ENCODE measurements around the gene APBB2.
A peak's percentile ranks its signal among the peaks of the same experiment; 100 is the strongest.

Gene APBB2

DNA sequence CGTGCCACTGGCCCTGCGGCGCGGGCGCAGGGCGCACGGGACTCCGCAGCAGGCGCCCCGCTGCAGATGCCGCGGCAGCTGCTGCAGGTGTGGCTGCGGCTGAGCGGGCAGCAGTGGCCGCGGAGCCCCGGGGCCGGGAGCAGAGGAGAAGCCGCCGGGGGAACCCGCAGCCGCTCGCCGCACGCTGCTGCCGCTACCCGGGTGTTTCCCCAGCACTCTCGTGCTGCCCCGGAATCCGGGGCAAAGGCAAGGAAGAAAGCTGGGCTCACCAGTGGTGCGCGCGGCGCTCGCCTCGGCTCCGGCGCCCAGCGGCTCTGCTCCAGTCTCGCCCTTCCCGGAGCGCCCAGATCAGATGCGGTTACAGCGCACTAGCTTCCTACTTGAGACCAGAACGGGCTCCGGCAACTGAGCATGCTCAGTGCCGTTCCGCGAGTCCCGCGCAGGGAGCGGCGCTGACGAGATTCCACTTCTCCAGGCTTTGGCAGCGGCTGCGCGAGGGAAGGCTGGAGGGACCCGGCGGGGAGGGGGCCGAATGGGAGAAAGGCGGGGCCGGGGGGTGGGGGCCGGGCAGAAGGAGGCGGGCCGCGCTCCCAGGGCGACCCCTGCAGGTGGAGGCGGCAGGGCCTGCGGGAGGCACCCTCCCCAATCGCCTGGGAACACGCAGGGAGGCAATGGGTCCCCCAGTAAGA is at the start of gene APBB2:
APBB2 (minus strand) TSS at position 407 of the 689 bp plus-strand sequence. CDS start 181,288 bp downstream, outside the sequence.
- H3K27ac ChIP-seq, result peak within 1 kb of the TSS; percentile 90
- DNase-seq (ENCODE audit: low read depth, low spot score), result peak; percentile 85

DNA sequence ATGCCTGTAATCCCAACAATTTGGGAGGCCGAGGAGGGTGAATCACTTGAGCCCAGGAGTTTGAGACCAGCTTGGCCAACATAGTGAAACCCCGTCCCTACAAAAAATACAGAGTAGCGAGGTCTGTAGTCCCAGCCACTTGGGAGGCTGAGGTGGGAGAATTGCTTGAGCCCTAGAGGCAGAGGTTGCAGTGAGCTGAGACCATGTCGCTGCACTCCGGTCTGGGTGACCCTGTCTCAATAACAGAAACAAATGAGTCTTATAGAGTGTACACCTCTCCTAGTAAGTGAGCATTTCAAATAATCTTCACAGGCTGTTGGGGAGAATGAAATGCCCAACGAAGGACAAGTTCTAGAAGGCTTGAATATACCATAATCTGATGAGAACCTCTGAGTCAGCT is 47.9 kb upstream of the APBB2 start:
- DNase-seq (ENCODE audit: low read depth, low spot score), result no peak
- no peak overlapping the region for H3K27ac ChIP-seq

DNA sequence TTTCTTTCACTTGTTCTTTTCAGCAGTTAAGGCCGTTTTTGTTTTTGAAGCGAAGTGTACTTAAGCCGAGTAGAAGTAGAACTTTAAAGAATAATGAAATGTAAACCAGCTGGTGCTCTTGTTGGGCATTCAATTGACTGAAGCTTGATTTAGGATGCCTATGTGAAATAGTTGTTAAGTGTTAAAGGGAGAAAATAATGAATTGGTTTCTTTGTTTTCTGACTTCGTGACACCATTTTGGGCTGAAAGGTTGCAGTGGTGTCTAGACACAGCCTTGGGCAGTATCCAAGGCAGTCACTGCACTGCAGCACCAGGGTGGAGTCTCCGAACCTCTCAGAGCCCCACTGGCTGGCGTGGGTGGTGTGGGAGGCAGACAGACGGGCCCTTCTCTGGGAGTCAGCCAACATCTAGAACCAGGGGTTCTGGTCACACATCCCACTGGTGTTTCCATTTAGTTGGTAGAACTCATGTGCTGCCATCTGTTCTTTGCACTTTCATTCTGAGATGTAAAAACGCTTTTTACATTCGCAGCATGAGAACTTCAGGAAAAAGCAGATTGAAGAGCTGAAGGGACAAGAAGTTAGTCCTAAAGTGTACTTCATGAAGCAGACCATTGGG is 45.9 kb upstream of the APBB2 start:
- no peak for DNase-seq (ENCODE audit: low read depth, low spot score)
- H3K27ac ChIP-seq, result no peak overlapping the region

DNA sequence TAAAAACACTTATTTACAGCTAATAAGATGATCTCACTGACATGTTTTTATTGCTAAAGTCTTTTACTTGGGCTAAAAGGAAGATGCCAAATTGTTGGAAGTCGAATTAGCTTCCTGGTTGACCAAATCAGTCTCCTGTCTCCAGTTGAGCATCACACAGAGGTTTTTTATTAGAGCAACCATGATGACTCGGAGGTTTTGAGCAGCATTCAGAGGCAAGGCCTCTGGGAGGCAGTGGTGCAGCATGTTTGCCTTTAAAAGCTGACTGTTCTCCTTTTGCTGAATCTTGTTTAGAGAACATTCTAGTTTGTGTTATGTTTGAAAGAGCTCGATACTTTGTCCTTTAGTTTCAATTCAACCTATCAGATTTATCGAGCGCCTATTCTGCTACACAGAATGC is 44.4 kb upstream of the APBB2 start:
- no peak overlapping the region for H3K27ac ChIP-seq
- DNase-seq (ENCODE audit: low read depth, low spot score), result peak; percentile 31

DNA sequence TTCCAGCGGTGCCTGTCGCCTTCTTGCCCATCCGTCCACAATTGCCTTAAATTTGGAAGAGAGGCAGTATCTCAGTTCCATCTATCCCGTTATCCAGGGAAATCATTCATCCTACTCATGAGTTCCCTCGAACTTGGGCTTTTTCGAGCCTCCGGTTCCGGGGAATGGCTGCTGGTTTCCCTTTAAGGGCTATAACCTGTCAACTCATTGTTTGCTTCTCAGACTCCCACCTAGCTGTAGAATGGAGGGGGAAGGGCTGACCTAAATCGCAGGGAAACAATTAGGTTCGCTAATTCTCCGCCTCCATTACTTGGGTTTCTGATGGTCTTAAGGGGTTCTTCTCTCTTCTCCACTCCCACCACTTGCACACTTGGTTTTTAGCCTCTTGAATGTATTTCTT is 43.6 kb upstream of the APBB2 start:
- no peak overlapping the region for H3K27ac ChIP-seq
- DNase-seq (ENCODE audit: low read depth, low spot score), result no peak

DNA sequence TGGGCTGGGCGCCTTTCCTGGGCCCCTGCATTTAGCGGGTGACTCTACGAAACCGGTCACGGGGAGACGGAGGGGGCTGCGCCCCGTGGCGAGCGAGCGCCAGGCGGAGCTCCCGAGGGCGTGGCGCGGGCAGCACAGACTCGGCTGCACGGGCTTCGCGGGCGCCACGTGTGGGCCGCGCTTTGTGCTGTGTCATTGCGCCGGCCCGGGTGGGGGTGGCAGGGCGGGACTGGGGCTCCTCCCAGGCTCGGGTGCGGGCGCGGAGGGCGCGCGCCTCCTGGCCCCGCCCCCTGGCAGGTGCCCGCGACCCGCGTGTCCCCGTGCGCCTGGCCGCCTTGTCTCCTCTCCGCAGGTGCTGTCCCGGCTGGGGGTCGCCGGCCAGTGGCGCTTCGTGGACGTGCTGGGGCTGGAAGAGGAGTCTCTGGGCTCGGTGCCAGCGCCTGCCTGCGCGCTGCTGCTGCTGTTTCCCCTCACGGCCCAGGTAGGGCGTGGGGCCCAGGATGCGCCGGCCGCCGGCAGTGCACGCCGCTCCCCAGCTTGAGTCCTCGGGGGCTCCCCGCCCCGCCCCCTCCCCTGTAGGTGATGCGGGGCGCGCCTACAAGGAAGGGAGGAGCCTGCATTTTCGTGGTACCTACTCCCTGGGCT is 43.0 kb upstream of the APBB2 start:
- no peak overlapping the region for H3K27ac ChIP-seq
- no peak for DNase-seq (ENCODE audit: low read depth, low spot score)

DNA sequence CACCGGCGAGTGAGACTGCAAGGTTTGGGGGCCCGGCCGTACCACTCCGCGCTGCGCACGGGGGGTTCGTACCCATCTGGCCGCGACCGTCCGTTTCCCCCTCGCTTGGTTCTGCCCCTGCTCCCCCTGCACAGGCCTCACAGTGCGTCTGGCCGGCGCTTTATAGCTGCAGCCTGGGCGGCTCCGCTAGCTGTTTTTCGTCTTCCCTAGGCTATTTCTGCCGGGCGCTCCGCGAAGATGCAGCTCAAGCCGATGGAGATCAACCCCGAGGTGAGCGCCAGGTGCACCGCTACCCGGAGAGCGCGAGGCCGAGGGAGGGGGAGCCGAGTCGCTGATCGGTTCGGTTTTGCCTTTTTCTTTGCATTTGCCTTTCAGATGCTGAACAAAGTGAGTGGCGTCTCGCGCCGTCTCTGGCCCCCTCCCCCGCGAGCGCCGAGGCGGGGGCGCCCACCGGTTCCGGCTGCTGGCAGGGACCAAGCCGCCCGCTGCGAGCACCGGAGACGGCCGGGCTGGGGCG is 42.5 kb upstream of the APBB2 start, which contains the start of gene UCHL1:
UCHL1 (plus strand) TSS at position 189 of the 517 bp plus-strand sequence; CDS start at position 238, 49 bp downstream.
- DNase-seq (ENCODE audit: low read depth, low spot score), result no peak
- no peak within 1 kb of the TSS for H3K27ac ChIP-seq

DNA sequence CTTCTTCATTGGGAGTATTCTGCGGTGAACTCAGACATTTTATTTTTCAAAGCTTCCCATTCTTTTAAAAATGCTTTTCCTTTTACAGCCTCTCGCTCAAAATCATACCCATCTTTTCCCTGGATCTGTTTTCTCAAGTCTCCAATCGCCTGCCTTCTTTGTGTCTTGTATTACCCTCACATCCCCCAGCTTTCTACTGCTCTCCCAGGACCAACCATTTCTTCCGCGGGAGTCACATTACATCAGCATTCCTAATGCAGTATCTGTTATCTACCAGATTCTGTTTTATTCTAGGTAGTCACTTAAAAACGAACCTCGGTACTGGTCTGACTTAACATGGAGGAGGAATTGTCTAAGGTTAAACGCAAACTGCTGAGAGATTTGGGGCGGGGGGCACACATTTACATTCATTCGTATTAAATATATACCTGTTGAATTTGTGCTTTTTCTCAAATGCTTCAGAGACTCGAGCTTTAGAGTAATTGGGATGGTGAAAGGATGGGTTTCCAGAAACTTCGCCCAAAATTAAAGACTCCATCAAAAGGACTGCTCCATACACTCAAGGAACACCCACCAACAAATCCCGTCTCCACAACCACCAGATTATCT is 41.9 kb upstream of the APBB2 start:
- DNase-seq (ENCODE audit: low read depth, low spot score), result no peak
- no peak overlapping the region for H3K27ac ChIP-seq

DNA sequence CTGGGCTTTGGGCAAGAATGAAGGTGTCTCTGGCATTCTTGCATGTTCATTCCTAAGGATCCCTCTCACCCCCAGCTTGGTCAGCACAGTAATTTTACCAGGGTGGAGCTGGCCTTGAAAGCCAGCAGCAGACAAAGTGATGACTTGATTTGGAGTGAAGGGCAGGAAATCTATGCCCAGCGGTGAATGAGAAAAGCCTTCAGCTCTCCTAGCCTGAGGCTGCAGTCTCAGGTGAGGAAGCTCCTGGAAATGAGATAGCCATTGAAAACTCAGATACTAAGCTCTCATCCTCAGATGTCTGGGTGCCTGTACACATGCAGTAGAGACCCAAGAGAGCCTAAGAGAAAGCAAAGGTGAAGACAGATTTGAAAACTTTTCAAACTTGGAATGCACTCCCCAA is 31.6 kb upstream of the APBB2 start:
- no peak for DNase-seq (ENCODE audit: low read depth, low spot score)
- no peak overlapping the region for H3K27ac ChIP-seq

DNA sequence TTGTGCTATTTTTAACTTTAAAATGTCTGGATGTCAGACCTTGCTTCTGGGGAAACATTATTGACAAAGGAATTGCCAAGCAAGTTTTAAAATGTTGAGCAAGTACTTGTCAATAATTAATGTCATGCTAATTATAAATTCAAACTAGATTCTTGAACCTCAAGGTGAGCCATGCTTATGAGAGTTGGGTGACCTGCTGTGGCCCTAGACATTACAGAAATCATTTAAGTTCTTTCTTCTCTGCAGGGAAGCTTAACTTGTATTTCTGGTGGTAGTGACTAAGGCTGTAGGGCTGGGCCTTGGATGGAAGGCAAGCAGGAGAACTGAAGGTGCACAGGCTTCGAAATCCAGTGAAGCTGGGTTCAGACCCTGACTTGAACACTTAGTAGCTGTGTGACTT is 27.6 kb upstream of the APBB2 start:
- no peak overlapping the region for H3K27ac ChIP-seq
- DNase-seq (ENCODE audit: low read depth, low spot score), result no peak

DNA sequence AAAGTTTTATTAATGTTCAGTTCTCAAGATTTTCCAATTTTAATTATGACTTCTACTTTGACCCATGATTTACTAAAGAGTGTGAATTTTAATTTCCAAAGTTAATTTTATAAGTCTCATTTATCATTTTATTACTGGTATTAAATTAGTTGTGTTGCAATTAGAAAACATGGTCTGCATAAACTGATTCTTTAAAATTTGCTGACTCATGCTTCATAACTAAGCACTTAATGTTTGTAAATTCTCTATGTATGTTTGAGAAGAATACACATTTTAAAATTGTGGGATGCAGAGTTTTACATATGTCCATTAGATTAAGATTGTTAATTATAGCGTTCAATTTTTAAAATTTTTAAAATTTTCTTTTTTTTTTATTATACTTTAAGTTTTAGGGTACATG is 22.2 kb upstream of the APBB2 start:
- no peak for DNase-seq (ENCODE audit: low read depth, low spot score)
- no peak overlapping the region for H3K27ac ChIP-seq

DNA sequence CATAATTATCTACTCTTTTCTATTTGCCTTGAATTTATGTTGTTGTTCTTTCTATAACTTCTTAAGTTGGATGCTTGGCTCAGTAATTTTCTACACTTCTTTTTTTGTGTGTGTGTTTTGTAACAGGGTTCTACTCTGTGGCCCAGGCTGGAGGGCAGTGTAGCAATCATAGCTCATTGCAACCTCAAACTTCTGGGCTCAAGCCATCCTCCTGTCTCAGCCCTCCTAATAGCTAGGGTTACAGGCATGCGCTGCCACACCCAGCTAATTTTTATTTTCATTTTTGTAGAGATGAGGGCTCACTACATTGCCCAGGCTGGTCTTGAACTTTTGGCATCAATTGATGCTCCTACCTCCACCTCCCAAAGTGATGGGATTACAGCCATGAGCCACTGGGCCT is 21.7 kb upstream of the APBB2 start:
- DNase-seq (ENCODE audit: low read depth, low spot score), result no peak

DNA sequence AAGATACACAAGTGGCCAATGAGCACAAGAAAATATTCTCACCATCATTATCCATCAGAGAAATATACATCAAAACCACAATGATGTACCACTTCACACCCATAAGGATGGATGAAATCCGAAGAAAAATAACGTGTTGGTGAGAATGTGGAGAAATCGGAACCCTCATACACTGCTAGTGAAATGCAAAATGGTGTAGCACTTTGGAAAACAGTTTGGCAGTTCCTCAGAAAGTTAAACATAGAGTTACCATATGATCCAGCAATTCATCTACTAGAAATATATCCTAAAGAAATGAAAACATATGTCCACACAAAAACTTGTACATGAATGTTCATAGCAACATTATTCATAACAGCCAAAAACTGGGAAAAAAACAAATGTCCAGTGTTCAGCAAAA is 18.5 kb upstream of the APBB2 start:
- no peak overlapping the region for H3K27ac ChIP-seq
- no peak for DNase-seq (ENCODE audit: low read depth, low spot score)

More for the DNA sequence above, 21.7 kb upstream of the APBB2 start:
- no peak overlapping the region for H3K27ac ChIP-seq

DNA sequence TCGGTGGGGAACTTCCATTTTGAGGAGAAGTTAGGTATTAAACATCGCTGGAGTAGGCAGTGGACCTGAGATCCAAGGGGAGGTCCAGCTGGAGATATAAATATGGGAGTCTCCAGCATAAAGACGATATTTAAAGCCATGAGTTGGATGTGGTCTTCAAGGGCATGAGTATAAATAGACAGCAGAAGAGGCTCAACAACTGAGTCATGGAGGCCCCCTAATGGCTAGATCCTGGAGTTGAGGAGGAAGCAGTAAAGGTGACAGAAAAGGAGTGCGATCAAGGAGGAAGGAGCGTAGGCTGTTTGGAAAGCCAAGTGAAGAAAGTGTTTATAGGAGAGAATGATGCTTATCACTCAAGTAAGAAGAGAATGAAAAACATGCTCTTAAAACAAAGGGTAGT is 18.1 kb upstream of the APBB2 start:
- no peak for DNase-seq (ENCODE audit: low read depth, low spot score)
- H3K27ac ChIP-seq, result no peak overlapping the region

DNA sequence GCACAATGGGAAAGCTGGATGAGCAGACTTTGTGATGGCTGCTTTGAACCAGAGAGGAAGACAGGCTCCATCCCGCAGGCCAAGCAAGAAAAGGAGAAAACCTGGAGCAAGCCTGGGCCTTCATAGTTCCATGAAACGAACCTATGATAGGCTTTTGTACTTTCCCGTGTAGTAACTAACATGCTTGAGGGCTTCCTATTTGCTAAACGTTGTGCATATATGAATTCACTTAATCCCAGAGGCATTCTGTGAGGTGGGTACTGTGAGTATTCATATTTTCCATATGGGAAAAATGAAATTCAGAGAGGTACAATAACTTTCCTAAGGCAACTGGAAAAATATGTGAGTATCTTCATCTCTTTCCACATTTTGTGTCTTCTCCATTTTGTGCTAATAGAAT is 13.6 kb upstream of the APBB2 start:
- no peak overlapping the region for H3K27ac ChIP-seq
- DNase-seq (ENCODE audit: low read depth, low spot score), result no peak

DNA sequence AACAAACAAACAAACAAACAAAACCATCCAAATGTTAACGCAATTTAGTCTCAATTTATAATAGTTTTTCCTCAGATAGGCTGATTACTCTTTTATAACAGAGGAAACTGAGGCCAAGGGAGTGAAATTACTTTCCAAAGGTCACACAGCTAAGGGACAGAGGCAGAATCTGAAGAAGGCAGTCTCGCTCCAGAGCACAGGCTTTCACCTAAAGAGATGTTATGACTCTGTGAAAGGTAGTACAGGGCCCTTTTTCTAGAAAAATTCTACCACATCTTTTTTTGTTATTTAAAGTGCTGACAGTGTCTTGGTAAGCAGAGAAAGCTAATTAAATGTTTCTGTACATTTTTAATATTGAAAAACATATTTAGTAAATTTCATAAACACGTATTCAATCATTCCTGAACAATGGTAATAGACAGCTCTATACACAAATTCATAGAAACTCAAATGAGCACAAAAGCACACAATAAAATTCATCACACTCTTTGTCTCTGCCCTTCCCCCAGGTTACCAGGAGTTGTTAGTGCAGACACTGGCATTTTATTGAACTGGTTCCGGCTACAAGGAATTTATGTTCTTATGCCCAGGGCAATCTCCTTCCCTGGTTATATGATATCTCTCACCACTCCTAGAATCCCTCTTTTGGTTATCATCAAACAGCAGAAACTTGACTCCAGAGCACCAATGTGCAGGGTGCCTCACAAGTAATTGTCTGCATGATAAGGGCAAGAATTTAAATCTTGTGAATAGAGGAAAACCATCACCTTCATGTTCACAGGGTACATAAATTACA is 7.7 kb upstream of the APBB2 start:
- H3K27ac ChIP-seq, result no peak overlapping the region
- DNase-seq (ENCODE audit: low read depth, low spot score), result no peak

DNA sequence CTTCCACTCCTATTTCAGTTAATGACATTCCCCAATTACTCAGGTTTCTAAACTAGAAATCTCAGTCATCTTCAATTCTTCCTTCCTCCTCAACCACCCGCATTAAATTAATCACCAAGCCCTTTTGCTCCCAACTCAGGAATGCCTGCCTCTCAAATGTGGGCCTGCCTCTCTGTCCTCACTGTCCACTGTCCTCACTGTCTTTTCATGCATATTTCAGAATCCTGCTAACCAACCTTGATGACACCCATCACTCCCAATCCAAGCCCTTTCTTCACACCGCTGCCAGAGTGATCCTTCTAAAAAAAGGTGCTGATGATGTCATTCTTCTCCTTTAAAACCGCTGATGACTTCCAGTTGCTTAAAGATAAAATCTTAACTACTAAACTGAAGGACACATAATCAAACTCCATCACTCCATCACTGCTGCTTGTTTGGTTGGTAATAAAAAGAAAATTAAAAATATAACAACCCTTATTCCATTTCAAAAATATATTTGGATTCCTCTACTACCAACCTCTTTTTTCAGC is 5.1 kb upstream of the APBB2 start:
- no peak overlapping the region for H3K27ac ChIP-seq
- DNase-seq (ENCODE audit: low read depth, low spot score), result no peak

DNA sequence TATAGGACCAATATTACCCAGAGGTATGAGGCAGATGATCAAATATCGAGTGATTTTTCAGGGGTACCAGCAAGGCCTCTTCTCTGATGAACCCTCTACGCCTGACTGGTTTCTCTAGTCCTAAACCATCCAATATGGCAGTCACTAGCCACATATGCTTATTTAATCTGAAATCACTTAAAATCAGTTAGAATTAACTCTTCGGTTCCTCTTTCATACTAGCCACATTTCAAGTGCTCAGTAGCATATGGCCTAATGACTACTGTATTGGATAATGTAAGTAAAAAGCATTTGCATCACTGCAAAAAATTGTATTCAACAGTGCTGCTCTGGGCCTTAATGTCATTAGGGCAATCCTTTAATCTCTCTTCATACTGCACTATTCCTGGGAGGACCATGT is 4.4 kb upstream of the APBB2 start:
- H3K27ac ChIP-seq, result no peak overlapping the region
- no peak for DNase-seq (ENCODE audit: low read depth, low spot score)

DNA sequence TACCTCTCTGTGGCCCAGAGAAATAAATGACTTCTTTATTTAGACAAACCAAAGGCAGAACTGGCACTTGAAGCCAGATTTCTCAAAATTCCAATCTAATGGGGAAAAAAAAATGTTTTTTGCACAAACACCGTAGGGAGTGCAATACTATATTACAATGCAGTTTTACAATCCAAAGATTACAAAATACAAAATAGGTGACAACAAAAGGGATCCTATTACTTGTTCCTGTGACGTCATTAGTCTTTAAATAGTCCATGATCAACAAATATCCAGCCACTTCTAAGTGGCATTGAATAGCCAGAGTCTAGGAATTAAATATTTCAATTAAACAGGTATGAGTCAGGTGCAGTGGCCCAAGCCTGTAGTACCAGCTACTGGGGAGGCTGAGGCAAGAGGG is 3.0 kb upstream of the APBB2 start:
- peak overlapping the region; percentile 90 for H3K27ac ChIP-seq
- DNase-seq (ENCODE audit: low read depth, low spot score), result no peak

DNA sequence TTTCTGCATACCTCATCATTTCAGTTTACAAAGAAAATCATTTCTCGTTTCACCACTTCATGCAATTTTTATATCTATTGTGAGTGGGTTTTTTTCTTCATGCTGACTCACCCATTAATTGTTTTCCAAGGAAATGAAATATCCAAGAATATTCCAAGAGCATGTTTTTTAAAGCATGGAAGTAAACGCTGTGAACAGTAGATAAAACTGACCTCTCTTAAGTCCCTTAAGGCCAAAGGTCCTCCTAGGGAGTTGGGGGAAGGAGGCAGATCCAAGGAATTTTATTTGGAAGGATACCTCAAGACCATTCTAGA is 2.6 kb upstream of the APBB2 start:
- DNase-seq (ENCODE audit: low read depth, low spot score), result no peak
- peak overlapping the region; percentile 90 for H3K27ac ChIP-seq
